NCI-H2029 treated with DMSO at 0.1 percent for 48 hours (cell line): ENCODE measurements around the gene IL22RA1.

ENCODE experiments used
- DNase-seq: peaks from one replicate; lab custom pipeline; 2025; lab: John Stamatoyannopoulos, UW

IL22RA1 gene

GRCh38 chr1:24136956-24137539 is 5.9 kb downstream of the IL22RA1 start:
- no peak for DNase-seq

DNA sequence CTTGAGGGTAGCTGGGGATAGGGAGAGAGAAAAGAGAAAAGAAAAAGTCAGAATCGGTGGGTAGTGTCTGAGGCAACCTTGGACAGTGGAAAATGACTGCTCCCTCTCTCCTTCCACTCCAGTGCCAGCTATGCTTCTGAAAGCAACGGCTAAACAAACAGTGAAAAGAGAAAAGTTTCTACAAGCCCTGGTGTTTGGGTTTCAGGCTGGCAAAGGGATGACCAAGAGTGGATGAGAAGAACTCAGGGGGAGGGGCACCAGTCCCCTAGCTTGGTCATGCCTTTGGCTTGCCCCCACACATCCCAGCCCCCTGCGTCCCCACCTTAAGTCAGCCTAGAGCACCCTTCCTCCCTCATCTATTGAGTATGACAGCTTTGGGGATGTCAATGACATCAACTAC is 8.6 kb downstream of the IL22RA1 start:
- DNase-seq: no peak

- no peak for DNase-seq
These were observed 9.1 kb downstream of the IL22RA1 start for GRCh38 chr1:24133819-24134218.

DNA sequence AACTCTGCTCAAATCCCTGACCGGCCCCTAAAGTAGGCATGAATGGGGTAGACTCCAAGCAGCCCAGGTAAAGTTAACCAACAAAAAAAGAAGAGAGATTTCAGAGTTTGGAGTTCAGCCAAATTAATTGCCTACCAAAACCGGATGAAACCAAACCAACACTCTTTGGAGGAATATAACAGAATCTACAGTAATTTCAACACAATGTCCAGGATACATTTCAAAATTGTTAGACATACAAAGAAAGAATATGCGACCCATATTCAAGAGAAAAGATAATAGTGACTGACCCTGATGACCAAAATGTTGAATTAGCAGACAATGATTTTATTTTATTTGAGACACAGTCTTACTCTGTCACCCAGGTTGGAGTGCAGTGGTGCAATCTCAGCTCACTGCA is 12.6 kb downstream of the IL22RA1 start:
- no peak for DNase-seq

DNA sequence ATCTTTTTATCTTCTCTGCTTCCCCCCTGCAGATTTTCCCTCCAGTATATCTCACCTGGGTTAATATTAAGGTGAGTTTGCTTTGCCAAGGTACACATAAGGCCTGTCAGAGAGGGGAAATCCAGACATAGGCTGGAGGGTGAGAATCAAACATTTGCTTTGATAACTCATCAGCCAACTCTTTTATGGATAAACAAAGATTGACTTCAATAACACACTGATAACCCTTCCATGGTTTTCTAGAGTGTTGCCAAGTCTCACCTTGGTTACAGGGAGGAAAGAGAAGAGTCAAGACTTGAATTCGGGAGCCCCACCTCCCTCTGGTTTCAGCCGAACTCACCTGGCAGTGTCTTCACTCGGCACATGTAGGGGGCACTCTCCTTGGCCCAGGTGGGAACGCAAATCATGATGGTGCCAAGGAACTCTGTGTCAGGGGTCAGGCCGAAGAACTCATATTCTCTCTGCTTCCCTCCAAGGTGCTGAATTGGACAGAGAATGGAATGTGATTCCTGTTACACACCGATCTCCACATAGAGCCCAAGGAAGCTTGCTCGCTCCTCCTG is 15.1 kb downstream of the IL22RA1 start:
- no peak for DNase-seq

DNA sequence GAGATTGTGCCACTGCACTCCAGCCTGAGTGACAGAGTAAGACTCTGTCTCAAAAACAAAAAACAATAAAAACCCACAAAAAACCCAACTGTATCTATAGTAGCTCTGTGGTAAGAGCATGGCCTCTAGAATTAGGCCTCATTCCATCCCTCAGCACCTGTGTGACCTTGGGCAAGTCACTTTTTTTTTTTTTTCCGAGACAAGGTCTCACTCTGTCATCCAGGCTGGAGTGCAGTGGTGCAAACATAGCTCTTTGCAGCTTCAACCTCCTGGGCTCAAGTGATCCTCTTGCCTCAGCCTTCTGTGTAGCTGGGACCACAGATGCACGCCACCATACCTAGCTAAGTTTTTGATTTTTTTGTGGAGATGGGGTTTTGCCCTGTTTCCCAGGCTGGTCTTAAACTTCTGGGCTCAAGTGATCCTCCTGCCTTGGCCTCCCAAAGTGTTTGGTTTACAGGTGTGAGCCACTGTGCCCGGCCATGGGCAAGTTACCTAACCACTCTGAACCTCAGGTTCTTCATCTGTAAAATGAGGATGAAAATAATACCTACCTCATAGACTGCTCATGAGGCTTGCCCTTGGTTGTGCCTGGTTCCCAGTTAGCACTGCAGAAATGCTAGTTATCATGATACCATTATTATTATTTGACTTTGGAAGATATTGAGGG is 15.7 kb downstream of the IL22RA1 start:
- no peak for DNase-seq

- no peak for DNase-seq
These were observed 16.3 kb downstream of the IL22RA1 start for GRCh38 chr1:24126672-24127023.

- no peak for DNase-seq
These were observed 16.8 kb downstream of the IL22RA1 start for GRCh38 chr1:24126018-24126671.

GRCh38 chr1:24125456-24125855 is 17.5 kb downstream of the IL22RA1 start:
- DNase-seq: no peak

DNA sequence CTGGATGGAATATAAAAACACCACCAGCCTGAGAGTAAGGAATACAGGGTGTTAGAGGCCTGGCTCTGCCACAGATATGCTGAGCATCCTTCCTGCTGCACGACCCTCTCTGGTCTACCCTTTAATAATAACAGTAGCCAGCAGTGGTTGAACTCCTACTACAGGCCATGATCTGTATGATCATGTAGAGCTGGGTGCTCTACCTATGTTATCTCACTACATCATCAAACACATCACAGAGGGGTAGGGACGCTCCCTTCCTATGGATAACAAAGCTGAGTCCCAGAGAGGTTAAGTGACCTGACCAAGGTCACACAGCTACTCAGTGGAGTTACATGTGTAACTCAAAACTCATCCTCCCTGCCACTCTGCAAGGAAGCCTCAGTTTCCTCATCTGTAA is 18.0 kb downstream of the IL22RA1 start:
- DNase-seq: no peak

DNA sequence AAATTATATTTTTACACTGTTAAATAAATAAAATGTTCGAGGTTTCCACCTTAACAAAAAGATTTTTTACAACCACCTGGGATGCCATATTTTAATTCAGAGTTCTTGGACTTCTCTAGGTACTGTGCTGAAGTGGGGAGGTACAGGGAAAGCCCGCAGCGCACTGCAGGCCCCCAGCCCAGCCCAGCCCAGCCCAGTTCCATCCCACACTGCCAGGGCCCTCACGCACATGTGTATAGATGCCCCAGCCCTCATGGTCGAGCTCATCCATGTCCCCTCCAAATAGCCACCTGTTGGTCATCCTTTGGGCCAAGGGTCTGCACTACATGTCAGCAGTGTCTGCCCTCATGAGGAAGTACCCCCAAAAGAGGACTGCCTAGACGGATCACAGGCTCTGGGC is 19.3 kb downstream of the IL22RA1 start:
- no peak for DNase-seq

GRCh38 chr1:24122776-24123175 is 20.2 kb downstream of the IL22RA1 start:
- no peak for DNase-seq

DNA sequence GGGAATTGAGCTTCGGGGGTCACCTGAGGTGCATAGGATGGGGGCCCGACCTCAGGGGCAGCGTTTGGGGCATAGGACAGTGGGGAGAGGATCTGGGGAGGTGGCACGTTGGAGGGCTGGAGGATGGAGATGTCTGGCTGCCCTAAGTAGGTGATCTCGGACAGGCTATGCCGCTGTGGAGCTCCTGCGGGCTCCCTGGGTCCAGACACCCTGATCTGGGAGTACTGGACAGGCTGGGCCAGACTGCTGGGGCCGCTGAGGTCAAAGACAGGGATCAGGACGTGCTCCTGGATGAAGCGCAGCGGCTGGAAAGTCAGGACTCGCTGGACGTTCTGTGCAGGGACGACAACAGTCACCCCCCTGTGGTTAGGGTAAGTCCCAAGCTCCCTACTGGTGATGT is 21.5 kb downstream of the IL22RA1 start:
- no peak for DNase-seq

- DNase-seq: no peak
These were observed 22.0 kb downstream of the IL22RA1 start for GRCh38 chr1:24120965-24121364.

- no peak for DNase-seq
These were observed 22.8 kb downstream of the IL22RA1 start for GRCh38 chr1:24119859-24120756.

GRCh38 chr1:24119489-24119858 is 23.5 kb downstream of the IL22RA1 start:
- DNase-seq: no peak

DNA sequence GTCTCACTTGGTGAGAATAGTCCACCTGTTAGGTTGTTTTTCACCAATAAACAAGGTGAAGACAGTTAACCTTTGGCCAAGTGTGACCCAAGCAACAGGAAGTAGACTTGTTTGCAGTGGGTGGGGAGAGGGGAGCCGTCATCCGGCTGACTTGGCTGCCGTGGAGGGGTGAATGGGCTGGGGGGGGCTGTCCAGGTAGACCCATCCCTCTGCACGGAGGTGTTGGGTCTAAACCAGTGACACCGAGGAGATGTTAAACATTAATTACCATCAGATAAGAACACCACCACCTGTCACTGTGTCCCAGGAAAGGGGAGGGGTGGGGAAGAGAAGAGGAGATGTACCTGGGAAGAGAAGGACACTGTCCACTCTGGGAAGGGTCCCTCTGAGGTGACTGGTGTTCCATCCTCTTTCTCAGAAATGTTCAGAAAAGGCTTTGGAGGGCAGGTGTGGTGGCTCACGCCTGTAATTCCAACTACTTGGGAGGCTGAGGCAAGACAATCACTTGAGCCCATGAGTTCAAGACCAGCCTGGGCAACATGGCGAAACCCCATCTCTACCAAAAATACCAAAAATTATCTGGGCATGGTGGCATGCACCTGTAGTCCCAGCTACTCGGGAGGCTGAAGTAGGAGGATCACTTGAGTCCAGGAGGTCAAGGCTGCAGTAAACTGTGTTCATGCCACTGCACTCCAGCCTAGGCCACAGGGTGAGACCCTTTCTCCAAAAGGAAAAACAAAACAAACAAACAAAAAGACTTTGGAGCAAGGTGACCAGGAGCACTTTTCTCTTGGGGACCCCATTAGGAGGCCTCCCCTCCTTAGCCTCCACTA is 24.3 kb downstream of the IL22RA1 start:
- no peak for DNase-seq

- no peak for DNase-seq
These were observed 25.1 kb downstream of the IL22RA1 start for GRCh38 chr1:24117722-24118409.

DNA sequence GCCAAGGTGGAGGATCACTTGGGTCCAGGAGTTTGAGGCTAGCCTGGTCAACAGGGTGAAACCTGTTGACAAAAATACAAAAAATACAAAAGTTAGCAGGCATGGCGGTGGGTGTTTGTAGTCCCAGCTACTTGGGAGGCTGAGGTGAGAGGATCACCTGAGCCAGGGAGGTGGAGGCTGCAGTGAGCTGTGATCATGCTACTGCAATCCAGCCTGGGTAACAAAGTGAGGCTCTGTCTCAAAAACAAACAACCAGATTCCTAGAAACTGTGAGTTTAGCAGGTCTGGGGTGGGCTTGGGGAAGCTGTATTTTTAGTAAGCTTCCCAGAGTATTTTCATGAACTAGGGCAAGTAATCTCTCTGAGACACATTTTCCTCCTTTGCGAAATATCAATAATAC is 25.8 kb downstream of the IL22RA1 start:
- no peak for DNase-seq

GRCh38 chr1:24114753-24115152 is 28.2 kb downstream of the IL22RA1 start:
- no peak for DNase-seq

- DNase-seq: no peak
These were observed 29.3 kb downstream of the IL22RA1 start for GRCh38 chr1:24113641-24114033.
